BJ (cell line): ENCODE data around the gene ATP1A2. TPM values are rescaled to one million over a fixed set of nuclear protein-coding genes. Genes with fewer than 3 reads are reported as not detected.
A peak's percentile ranks its signal among the peaks of the same experiment; 100 is the strongest.

ENCODE experiments used
- CTCF ChIA-PET: fragments of 350-600 bp; formaldehyde crosslinking; extraction: SDS; loops from one replicate; lab custom pipeline; 2021; ENCODE audit warnings: antibody characterized with exemption, inconsistent platforms; lab: Yijun Ruan, JAX
- POLR2A ChIA-PET: fragments of 300-600 bp; sonication (Branson Sonifier 250); formaldehyde crosslinking; extraction: SDS; loops from one replicate; lab custom pipeline; 2021; ENCODE audit warnings: antibody characterized with exemption; lab: Charles Lee
- DNase-seq: peaks from one replicate; pipeline ENCODE4 v3.0.0-alpha.2; 2011; ENCODE audit warnings: low read depth
- H3K27me3 ChIP-seq: 2 replicates; pipeline ENCODE4 v1.6.0; 2011; ENCODE audit warnings: low read length; ENCODE audit not compliant: control insufficient read depth, insufficient read depth
- H3K36me3 ChIP-seq: 2 replicates; pipeline ENCODE4 v1.5.1; 2011; ENCODE audit warnings: low read length; ENCODE audit not compliant: control insufficient read depth, insufficient read depth
- H3K4me3 ChIP-seq: 2 replicates; pipeline ENCODE4 v1.5.1; 2011; ENCODE audit warnings: low read depth, mild to moderate bottlenecking, control low read depth, low read length
- polyA plus RNA-seq: library from polyadenylated mRNA; depleted of rRNA; stranded (reverse); fragments of >200 nt; gene quantifications from 2 replicates; pipeline ENCODE4 v1.2.3, GENCODE V29; 2011
- TF ChIP-seq, protein P1 (sequence below): IDR thresholded peaks from 2 replicates; pipeline ENCODE4 v1.5.1; 2011; ENCODE audit warnings: low read depth, mild to moderate bottlenecking, control low read depth, inconsistent platforms, low read length, moderate library complexity; ENCODE audit not compliant: insufficient read depth

The ATP1A2 gene
- polyA plus RNA-seq, 1 experiment = 1.1 TPM

DNA sequence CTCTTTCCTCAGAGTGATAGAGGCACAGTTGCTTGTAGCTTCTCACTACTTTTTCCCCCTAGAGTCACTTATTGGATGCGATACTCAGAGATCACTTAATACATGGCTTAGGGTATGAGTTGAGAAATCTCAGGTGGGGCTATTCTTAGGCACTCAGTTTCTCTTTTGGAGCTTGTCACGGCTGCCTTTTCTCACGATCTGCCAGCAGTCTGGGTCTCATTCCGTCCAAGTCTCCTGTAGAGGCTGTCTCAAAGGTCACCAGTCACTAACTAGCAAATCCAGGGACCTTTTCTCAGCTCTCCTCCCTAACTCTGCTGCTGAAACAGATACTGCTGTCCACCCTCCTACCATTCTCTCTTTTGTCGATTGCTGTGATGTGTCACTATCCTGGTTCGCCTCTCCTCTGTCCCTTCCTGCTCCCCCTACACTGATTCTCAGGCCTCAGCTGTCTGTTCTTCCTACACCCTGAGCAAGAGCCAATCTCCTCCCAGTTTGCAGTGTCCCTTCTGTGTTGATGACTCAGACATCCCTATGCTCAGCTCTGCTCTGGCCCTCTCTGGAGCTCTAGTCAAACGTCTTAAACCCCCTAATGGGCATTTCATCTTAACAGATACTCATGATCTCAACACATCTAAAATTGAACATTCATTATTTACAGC, 12.4 kb downstream of the ATP1A2 start:
- ChIA-PET CTCF (interaction anchor here (0.9 to 1.5 kb wide), 6 partner anchors 10 to 65 kb away, joined by 3 to 5 read pairs (median 4); partner anchors contain the start of gene ATP1A2), POLR2A (no interaction called here)
- peak; percentile 8 for DNase-seq
- TF ChIP-seq, protein P1, sequence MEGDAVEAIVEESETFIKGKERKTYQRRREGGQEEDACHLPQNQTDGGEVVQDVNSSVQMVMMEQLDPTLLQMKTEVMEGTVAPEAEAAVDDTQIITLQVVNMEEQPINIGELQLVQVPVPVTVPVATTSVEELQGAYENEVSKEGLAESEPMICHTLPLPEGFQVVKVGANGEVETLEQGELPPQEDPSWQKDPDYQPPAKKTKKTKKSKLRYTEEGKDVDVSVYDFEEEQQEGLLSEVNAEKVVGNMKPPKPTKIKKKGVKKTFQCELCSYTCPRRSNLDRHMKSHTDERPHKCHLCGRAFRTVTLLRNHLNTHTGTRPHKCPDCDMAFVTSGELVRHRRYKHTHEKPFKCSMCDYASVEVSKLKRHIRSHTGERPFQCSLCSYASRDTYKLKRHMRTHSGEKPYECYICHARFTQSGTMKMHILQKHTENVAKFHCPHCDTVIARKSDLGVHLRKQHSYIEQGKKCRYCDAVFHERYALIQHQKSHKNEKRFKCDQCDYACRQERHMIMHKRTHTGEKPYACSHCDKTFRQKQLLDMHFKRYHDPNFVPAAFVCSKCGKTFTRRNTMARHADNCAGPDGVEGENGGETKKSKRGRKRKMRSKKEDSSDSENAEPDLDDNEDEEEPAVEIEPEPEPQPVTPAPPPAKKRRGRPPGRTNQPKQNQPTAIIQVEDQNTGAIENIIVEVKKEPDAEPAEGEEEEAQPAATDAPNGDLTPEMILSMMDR = no peak
- no peaks in the 10 kb centered on the region; the same call in 1 of the 2 replicates for H3K27me3 ChIP-seq
- H3K36me3 ChIP-seq = no peaks in the 10 kb centered on the region
- no peak overlapping the region for H3K4me3 ChIP-seq

DNA sequence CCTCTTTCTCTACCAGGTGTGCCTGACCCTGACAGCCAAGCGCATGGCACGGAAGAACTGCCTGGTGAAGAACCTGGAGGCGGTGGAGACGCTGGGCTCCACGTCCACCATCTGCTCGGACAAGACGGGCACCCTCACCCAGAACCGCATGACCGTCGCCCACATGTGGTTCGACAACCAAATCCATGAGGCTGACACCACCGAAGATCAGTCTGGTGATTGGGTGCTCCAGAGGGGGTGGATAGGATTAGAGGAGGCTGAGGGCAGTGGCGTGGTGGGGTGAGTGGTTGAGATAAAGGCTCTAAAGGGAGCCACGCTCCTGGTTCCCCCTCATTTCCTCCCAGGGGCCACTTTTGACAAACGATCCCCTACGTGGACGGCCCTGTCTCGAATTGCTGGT, 13.1 kb downstream of the ATP1A2 start:
- H3K4me3 ChIP-seq = no peak overlapping the region
- no peak for DNase-seq
- peaks cover 1% of the 10 kb centered on the region; the same call in 1 of the 2 replicates for H3K27me3 ChIP-seq
- no peaks in the 10 kb centered on the region for H3K36me3 ChIP-seq
- TF ChIP-seq, protein P1 = no peak
- ChIA-PET CTCF (interaction anchor here (0.9 to 1.0 kb wide), 4 partner anchors 13 to 123 kb away, joined by 3 to 5 read pairs (median 3); partner anchors contain the start of gene ATP1A2), POLR2A (no interaction called here)

DNA sequence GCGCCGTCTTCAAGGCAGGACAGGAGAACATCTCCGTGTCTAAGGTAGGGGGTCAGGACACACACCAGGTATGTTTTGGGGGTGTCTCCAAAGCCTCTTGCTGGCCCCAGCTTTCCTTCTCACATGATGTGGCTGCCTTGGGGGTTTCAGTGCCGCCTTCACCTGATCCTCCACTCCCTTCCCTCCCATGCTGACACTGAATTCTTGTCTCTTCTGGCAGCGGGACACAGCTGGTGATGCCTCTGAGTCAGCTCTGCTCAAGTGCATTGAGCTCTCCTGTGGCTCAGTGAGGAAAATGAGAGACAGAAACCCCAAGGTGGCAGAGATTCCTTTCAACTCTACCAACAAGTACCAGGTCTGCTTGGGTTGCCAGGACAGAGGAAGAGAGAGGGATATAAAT, 13.5 kb downstream of the ATP1A2 start:
- ChIA-PET CTCF (interaction anchor here (0.9 to 1.5 kb wide), 2 partner anchors 10 to 123 kb away, joined by 3 to 4 read pairs; no protein-coding TSS in a partner anchor), POLR2A (no interaction called here)

DNA sequence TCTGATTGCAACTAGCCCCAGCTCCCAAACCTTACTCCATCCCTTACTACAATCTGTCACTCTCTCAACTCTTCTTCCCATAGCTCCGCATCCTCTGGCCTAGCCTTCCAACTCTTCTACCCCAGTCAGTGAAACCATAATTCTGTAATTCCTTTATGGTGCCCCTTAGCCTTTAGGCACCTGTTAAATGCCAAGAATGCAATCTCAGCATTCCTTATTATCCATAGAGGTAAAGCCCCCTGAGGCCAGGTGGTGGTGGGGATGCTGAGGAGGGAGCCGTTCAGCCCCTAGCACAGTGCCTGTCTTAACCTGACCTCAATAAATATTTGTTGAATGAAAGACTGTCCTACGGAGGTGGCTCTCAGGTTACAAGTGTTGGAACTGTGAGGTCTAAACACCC, 14.0 kb downstream of the ATP1A2 start:
- H3K36me3 ChIP-seq = no peaks in the 10 kb centered on the region
- no peak for DNase-seq
- peaks cover 1% of the 10 kb centered on the region; the same call in 1 of the 2 replicates for H3K27me3 ChIP-seq
- H3K4me3 ChIP-seq = no peak overlapping the region
- TF ChIP-seq, protein P1 = no peak
- ChIA-PET POLR2A (no interaction called here), CTCF (interaction anchor here (0.9 to 1.5 kb wide), 2 partner anchors 9 to 122 kb away, joined by 3 to 4 read pairs; no protein-coding TSS in a partner anchor)

More for the DNA sequence above, 13.5 kb downstream of the ATP1A2 start:
- TF ChIP-seq, protein P1 = no peak
- Histone ChIP-seq H3K4me3 (no peak overlapping the region), H3K36me3 (no peaks in the 10 kb centered on the region), H3K27me3 (peaks cover 1% of the 10 kb centered on the region; the same call in 1 of the 2 replicates)
- DNase-seq = no peak

DNA sequence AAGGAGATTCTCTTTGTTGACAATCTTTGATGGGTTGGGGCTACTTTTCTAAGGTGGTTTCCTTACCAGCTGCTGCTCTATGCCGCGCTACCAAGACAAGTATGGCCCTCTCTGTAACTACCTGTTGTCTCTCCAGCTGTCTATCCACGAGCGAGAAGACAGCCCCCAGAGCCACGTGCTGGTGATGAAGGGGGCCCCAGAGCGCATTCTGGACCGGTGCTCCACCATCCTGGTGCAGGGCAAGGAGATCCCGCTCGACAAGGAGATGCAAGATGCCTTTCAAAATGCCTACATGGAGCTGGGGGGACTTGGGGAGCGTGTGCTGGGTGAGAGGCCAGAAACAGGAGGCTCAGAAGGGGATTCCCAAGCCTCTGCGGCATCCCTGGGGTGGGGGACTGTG, 14.4 kb downstream of the ATP1A2 start:
- H3K4me3 ChIP-seq = no peak overlapping the region
- TF ChIP-seq, protein P1 = no peak
- H3K36me3 ChIP-seq = no peaks in the 10 kb centered on the region
- DNase-seq = no peak
- CTCF ChIA-PET = interaction anchor here (0.9 to 1.5 kb wide), 3 partner anchors 9 to 63 kb away, joined by 3 to 4 read pairs (median 3); no protein-coding TSS in a partner anchor
- H3K27me3 ChIP-seq = peaks cover 1% of the 10 kb centered on the region; the same call in 1 of the 2 replicates
- POLR2A ChIA-PET = no interaction called here
